NB4 (cell line): ENCODE results near the gene ANKS4B.

Experiments used
- MAX ChIP-seq: IDR thresholded peaks from 2 replicates; pipeline ENCODE4 v1.6.1; 2011; ENCODE audit warnings: low read depth, low read length
- POLR2A ChIP-seq: IDR thresholded peaks from 2 replicates; pipeline ENCODE4 v1.6.1; 2011; ENCODE audit warnings: mild to moderate bottlenecking; ENCODE audit not compliant: insufficient read length; ENCODE audit errors: extremely low read depth
- TF ChIP-seq, protein P1 (sequence below): IDR thresholded peaks from one replicate; pipeline ENCODE4 v1.5.1; 2012; ENCODE audit warnings: low read depth, low read length

- TF ChIP-seq, protein P1, sequence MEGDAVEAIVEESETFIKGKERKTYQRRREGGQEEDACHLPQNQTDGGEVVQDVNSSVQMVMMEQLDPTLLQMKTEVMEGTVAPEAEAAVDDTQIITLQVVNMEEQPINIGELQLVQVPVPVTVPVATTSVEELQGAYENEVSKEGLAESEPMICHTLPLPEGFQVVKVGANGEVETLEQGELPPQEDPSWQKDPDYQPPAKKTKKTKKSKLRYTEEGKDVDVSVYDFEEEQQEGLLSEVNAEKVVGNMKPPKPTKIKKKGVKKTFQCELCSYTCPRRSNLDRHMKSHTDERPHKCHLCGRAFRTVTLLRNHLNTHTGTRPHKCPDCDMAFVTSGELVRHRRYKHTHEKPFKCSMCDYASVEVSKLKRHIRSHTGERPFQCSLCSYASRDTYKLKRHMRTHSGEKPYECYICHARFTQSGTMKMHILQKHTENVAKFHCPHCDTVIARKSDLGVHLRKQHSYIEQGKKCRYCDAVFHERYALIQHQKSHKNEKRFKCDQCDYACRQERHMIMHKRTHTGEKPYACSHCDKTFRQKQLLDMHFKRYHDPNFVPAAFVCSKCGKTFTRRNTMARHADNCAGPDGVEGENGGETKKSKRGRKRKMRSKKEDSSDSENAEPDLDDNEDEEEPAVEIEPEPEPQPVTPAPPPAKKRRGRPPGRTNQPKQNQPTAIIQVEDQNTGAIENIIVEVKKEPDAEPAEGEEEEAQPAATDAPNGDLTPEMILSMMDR: no peak
- TF ChIP-seq POLR2A (no peak), MAX (no peak)
Measured at GRCh38 chr16:21226749-21227148, 6.8 kb upstream of the ANKS4B start.
